NCI-H1436 (cell line): ENCODE measurements around the gene SLC25A38.
"Not testable (repeated sequence)": the region's sequence is repeated elsewhere in the genome, so short reads cannot be mapped to it uniquely, and the experiment has no call there.

Experiments used
- DNase-seq: peaks from one replicate; lab custom pipeline; 2025; lab: John Stamatoyannopoulos, UW

SLC25A38 gene

GRCh38 chr3:39407773-39408492 is 24.8 kb downstream of the SLC25A38 start:
- DNase-seq, result no peak

- no peak for DNase-seq
Observed at GRCh38 chr3:39408493-39409372, 25.6 kb downstream of the SLC25A38 start.

DNA sequence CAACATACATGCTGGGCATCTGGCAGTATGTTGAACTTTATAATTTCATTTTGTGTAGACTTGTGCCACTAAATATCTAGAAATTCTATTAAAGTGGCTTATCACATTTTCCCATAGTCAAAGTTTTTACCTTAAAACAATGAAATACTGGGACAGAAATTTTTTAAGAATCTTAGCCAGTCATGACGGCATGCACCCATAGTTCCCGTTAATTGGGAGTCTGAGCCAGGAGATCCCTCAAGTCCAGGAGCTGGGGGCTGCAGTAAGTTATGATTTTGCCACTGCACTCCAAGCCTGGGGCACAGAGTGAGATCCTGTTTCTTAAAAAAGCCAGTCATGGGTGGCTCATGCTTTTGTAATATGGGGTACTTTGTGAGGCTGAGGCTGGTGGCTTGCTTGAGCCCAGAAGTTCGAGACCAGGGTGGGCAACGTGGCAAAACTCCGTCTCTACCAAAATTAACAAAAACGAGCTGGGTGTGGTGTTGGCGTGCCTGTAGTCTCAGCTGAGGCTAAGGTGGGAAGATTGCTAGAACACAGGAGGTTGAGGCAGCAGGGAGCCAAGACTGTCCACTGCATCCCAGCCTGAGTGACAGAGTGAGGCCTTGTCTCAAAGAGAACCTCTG is 26.5 kb downstream of the SLC25A38 start:
- no peak for DNase-seq

GRCh38 chr3:39410893-39411292 is 27.7 kb downstream of the SLC25A38 start:
- DNase-seq, result no peak

DNA sequence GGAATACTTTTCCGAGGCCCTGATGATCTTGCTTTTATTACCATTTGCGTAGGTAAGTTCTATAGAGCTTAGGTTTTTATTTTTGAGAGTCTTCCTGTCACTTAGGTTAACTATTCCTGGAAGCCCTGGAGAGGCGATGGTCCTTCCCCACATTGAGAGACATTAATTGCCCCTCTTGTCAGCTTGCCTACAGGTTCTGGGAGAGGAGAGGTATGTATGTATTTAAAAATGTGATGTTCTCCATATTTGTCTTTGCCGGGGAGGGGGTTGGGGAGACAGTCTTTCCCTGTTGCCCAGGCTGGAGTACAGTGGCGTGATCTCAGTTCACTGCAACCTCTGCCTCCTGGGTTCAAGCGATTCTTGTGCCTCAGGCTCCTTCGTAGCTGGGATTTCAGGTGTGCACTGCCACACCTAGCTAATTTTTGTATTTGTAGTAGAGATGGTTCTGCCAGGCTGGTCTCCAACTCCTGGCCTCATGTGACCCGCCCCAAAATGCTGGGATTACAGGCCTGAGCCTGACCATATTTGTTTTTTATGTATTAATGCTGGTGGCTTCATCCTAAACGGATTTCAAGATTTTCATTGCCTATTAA is 29.6 kb downstream of the SLC25A38 start:
- DNase-seq, result no peak

GRCh38 chr3:39413691-39414420 is 30.7 kb downstream of the SLC25A38 start:
- DNase-seq, result no peak

GRCh38 chr3:39414421-39414907 is 31.3 kb downstream of the SLC25A38 start:
- DNase-seq, result no peak

- not testable (repeated sequence) for DNase-seq
Observed at GRCh38 chr3:39415302-39415701, 32.1 kb downstream of the SLC25A38 start.

GRCh38 chr3:39415983-39416382 is 32.8 kb downstream of the SLC25A38 start:
- DNase-seq, result no peak

DNA sequence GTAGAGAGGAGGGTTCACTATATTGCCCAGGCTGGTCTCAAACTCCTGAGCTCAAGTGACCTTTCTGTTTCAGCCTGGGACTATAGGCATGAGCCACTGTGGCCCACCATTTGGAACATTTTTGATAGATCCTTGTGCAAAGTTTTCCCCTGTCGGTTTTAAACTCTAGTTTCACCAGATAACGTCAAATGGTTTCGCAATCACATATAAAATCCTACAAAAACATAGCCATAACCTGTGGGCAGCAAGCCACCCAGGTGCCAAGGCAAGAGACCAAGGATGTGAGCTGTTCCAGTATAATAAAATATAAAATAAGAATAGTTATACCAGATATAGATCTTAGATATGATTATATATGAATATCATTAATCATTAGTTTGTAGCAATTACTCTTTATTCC is 33.8 kb downstream of the SLC25A38 start:
- DNase-seq, result not testable (repeated sequence)

GRCh38 chr3:39418556-39419225 is 35.5 kb downstream of the SLC25A38 start:
- not testable (repeated sequence) for DNase-seq

- DNase-seq, result no peak
Observed at GRCh38 chr3:39419742-39420315, 36.7 kb downstream of the SLC25A38 start.

DNA sequence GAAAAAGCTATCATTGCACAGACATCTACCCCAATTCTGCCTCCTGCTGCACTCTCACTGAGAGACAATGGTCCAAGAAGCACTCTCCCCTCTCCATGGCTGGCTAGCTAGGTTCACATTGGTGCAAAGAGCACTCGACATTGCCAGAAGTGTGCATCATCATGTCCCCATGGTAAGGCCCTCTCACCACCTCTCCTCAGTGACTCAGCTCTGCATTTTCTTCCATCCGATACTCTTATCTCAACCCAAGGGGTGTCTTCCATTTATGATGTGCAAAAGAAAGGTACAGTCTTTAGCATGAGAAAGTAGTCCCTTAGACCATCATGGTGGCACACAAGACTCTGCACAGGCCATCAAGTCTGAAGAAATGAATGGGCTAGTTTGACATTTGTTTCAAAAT is 37.4 kb downstream of the SLC25A38 start:
- DNase-seq, result no peak

- DNase-seq, result no peak
Observed at GRCh38 chr3:39423436-39423970, 40.3 kb downstream of the SLC25A38 start.

- no peak for DNase-seq
Observed at GRCh38 chr3:39426312-39426711, 43.1 kb downstream of the SLC25A38 start.

- DNase-seq, result no peak
Observed at GRCh38 chr3:39427506-39427905, 44.3 kb downstream of the SLC25A38 start.

DNA sequence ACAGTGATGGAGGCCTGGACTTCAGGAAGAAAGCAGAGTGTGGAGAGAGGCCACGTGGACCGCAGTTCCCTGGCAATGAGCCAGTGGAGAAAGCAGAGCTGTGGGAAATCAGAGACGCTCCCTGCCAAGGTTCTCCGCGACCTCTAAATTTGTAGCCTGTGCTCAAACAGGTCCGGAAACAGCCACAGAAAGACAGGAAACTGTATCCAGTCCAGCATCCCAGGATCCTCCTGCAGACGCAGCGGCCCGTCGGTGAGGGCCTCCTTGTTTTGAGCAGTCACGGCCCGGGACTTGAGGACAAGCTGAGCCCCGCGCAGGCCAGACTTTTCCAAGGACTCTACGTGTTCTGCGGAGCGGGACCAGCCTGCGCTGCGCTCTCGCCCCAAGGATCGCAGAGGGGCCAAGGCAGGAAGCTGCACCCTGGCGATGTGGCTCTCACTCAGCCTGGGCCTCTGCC is 45.6 kb downstream of the SLC25A38 start:
- DNase-seq, result no peak

- DNase-seq, result no peak
Observed at GRCh38 chr3:39429466-39429865, 46.3 kb downstream of the SLC25A38 start.

- DNase-seq, result no peak
Observed at GRCh38 chr3:39432342-39432741, 49.2 kb downstream of the SLC25A38 start.

- DNase-seq, result no peak
Observed at GRCh38 chr3:39433642-39434041, 50.5 kb downstream of the SLC25A38 start.
